HG02759 (cell line): ENCODE data around the gene TRIM47.

ENCODE experiments used
- ATAC-seq: cut with Tn5 transposase; IDR thresholded peaks from one replicate; pipeline ENCODE4 v1.9.1; 2021; ENCODE audit warnings: mild to moderate bottlenecking, moderate library complexity; ENCODE audit not compliant: unreplicated experiment

The TRIM47 gene

DNA sequence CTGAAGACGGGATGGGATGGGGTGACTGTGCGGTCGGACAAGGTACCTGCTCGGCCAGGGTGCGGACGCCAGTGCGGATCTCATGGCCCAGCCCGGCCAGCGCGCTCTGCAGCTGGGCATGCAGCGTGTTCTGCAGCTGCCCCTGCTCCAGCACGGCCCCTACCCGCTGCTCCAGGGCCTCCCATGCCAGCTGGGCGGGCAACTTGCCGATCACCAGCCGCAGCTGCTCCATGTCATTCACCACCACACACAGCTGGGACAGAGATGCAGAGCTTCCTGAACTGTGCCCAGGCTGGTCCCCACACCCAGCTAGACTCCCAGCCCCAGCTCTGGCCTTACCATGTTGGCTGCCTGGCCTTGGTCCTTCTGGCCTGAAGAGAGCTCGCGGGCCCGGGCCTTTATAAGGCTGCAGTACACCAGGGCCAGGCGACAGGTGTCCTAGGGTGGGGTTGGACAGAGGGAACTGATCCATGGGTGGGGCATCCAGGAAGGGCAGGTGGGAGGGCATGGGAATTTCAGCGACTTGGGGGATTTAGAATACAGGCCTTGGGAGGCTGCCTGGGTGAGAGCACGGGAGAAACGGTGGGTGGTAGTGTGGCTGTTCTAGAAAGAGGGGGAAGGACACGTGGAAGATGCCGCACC lies 44.0 kb downstream of the TRIM47 start:
- no peak for ATAC-seq

DNA sequence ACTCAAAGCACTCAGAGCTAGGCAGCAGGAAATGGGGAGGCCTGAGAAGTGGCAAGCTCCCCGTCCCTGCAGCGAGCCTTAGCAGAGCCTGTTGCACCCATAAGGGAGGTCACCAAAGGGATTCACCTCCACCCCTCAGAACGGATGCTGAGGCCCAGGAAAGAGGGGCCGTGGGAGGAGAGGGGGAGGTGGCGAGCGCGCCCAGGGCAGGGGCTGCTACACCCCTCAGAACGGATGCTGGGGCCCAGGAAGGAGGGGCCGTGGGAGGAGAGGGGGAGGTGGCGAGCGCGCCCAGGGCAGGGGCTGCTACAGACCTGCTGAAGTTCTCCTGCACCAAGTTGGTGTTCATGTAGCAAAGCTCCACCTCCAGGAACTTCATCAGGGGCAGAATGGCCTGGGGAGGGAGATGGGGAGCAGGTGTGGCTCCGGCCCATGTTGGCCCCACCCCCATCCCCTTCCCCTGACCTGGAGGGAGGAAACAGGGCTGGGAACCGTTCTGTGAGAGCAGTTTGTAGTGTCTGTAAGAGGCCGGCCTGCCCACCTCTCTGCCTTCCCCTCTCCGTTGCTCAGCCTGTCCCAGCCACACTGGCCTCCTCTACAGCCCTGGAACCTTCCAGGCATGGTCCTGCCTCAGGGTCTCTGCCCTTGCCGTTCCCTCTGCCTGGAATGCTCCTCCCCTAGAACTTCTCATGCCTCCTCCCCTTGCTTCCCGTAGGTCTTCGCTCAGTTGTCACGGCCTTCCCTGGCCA lies 45.6 kb downstream of the TRIM47 start:
- ATAC-seq = no peak

DNA sequence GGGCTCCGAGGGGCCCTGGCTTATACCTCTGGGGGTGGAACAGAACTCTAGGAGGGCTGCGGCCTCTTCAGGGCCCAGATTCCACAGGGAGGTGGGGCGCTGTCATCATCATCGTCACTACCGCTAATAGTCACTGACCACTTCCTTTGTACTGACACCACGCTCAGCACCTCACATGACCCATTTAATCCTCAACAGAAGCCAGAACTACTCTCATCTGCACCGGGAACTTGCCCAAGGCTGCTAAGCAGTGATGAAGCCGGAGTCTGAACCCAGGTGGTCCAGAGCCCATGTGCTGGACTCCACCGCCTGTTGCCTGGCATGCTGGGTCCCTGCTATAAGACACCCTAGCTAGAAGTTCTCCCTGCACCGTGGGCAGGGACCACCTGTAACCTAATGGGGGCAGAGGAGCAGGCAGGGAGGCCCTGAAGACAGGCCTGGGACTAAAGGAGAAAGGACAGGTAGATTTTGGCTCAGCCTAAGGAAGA lies 46.2 kb downstream of the TRIM47 start:
- no peak for ATAC-seq

DNA sequence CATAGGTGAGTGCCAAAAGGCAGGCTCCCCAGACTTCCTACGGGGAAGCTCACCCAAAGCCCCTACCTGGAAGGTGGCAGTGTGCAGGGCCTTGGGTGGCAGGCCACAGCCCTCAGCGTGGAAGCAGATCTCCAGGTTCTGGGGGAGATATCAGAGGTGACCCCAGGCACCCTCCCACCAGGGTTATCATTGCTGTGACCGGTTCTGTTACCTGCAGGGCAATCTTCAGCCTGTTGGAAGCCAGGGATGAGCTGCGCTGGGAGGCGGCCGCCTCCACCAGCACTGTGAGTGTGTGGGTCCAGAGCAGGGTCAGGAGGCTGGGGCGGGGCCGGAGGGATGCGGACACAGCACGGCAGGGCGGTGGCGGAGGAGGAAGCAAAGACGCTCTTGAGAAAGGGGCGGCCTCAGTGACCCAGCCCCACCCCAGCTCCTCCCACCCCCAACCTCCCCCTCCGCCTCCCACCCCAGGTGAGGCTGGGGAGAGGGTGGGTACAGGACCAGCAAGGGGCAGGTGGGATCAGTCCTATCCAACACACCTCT lies 47.3 kb downstream of the TRIM47 start:
- no peak for ATAC-seq

DNA sequence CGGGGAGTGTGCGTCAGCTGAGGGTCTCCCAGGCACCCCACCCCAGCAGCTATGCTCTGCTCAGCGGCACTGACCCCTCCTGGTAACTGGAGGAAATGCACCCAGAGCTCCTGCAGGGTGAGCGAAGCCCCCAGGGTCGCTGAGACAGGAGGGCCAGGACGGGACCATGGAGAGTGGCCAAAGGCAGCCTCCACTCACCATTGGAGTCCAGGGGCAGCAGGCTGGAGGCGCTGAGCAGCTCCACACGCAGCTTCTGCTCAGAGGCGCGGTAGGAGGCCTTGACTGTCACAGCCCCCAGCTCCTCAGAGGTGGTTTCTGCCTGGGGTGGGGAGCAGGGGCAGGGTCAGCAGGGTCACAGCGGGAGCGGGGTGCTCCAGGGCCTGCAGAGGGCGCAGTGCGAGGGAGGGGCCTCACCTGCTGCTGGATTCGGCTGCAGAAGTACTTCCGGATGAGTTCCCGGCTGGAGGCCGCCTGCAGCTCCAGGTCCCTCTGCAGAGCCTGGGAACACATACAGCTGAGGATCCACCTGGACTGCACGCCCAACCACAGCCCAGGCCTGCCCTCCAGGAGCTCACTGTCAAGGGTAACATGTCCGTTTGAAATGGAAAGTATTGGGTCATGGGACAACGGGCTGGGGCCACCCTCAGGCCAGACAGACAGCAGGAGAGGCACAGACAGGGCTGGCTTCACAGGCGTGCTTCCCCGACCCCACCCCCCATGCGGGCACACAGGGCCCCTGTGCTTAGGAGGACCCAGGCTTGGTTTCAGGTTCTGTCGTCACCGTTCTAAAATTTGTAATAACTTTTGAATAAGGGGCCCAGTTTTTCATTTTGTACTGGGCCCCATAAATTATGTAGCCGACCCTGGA lies 48.0 kb downstream of the TRIM47 start:
- no peak for ATAC-seq

DNA sequence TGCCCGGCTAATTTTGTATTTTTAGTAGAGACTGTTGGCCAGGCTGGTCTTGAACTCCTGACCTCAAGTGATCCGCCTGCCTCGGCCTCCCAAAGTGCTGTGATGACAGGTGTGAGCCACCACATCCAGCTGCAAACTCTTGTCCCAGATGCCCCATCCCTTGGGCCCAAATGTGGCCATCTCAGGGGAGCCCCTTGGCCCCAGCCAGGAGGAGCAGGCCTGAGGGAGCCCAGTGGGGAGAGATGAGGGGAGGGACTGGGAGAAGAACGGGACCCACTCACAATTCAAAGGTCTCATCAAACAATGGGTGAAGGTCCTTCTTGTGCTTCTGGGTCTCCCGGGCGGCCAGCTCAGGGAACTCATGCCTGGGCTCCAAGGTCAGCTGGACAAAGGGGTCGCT lies 48.6 kb downstream of the TRIM47 start:
- no peak for ATAC-seq

DNA sequence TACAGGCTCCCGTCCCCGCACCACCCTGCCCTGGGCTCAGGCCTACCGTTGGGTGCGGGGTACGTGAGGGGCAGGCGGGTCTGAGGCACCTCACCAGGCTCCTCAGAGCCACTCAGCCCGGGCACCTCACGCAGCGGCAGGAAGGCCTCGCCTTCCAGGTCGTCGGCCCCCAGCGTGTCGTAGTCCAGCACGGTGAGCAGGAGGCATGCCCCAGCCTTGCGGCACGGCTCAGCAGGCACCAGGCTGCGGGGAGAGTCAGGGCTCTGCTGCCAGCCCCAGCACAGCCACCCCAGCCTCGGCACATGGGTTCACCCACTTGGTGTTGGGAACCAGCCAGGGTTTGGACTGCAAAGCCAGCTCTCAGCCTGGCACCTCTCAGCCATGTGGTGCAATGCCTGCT lies 49.6 kb downstream of the TRIM47 start:
- no peak for ATAC-seq

DNA sequence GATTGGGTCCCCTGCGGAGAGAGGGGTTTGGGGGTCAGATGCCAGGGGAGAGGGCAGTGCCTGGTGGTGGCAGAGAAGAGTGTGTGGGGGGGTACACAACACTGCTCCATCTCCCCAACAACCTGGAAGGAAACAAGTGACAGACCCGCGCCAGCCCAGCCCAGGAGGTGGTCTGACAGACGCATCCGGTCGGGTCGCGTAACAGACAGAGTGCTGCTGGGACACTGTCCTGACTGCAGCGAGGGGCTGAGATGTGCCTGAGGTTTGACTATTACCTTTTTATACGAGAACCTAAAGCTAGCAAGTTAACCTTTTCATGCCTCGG lies 50.3 kb downstream of the TRIM47 start:
- no peak for ATAC-seq

DNA sequence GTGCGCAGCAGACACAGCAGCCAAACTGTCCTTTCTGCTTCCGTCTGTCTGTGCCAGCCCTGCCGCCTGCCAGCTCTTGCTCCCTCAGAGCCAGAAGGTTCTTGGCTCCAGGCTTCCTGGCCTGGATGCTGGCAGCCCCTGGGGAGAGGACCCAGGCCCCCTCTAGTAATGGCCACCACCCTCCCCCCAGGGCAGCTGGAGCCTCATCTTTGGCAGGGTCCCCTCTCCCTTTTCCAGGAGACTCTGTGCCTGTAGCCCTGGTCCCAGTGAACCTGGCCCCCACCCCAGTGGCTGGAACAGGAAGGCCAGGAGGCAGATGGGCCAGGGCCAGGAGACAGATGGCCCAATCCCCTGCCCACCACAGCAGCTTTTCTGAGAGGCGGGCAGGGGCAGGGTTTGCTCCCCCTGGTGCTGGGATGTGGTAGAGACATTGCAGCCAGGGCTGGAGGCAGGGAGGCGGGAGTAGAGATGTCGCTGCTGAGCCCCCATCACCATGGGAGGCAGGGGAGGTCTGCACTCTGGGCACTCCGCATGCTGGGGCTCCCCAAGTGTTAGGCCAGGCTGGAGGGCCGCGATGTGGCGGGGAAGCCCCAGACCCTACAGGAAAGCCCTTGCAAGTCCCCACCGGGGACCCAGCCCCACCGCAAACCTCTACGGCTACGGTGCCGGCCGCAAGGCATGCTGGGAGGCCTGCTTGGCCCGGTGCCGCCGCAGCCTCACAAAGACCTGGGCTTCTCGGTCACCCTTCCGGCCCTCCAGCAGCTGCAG lies 50.9 kb downstream of the TRIM47 start:
- ATAC-seq = no peak

DNA sequence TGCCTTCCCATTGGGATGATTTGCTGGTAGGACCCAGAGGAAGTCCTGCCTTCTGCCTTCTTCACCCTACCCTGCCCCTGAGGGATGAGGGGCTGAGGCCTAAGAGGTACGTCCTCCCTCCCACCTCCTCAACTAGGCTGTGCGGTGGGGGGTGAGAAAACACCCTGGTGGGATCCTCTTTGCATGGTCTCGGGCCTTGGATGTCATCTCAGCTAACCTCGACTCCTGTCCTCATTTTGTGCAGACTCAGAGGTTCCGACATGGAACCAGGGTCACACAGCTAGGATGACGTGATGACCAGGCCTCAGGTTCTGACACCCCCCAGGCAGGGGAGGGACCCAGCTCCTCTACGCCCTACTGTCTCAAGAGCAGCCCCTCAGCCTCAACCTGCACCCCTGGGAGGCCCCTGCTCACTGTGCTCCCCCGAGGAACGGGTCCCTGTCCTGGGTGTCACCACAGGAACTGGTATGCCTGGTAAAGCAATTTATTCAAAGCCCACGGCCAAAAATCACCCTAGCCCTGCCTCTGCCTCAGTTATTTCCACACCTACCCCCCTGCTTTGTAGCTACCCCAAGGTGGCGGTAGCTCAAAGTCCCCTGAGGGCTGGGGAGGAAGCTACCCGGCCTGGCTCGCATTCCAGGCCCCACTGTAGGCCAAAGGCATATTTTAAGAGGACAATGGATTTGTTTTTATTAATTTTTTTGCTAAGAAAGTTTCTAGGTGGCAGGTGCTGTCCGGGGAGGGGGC lies 51.6 kb downstream of the TRIM47 start:
- ATAC-seq = no peak

DNA sequence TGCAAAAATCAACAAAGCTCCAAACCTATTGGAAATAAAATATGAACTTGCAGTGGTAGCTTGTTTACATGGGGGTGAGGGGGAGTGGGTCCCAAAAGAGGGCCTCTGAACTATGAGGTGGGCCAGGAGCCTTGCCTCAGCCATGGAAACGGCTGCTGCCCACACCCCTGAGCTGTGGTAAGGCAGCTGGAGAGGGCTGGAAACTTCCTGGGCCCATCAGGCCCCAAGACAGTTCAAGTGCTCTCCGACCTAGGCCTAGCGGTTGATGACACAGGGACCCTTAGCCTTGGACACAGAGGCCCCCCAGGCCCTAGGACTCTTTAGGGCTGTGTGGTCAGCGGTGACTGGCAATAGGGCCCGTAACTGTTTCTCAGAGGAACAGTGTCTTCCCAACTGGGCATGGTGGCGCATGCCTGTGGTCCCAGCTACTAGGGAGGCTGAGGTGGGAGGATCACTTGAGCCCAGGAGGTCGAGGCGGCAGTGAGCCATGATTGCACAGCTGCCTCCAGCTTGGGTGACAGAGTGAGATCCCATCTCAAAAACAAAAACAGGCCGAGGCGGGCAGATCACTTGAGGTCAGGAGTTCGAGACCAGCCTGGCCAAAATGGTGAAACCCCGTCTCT lies 52.5 kb downstream of the TRIM47 start:
- no peak for ATAC-seq

DNA sequence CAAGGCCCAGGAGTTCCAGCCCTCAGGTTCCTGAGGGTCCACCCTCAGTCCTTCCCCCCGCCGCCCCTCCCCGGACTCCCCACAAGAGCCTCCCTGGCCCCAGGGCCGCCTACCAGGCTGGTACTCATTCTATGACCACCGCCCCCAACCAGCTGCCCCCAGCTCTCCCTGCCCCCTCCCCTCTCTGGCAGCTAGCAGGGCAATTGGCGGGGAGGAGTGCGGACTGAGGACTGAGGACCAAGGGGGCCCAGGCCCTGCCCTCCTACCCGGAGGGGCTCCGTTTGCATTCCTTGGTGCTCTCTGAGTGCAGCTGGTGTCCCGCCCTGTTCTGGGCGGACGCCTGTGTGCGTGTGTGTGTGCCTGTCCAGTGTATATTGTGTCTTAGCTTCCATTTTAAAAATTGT lies 53.2 kb downstream of the TRIM47 start:
- ATAC-seq = no peak

DNA sequence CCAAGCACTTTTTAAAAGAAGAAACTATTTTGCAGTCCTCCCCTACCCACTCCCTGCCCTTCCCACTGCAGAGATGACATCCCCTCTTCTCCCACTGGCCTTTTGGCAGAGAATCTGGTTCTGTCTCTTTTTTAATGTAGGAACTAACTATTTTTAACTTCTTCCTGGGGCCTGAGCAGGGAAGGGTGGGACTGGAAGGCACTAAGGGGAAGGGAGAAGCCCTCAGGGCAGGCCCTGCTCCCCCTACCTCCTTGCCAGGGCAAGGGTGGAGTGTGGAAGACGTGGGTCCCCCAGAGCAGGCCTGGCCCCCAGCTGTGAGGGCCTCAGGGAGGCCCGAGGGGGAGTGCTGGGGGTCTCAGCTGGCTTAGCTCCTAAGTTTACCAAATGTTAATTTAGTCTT lies 53.7 kb downstream of the TRIM47 start:
- ATAC-seq = no peak
